HG02840 (cell line): ENCODE results near the gene ARMC3.
"Not testable (repeated sequence)": the region's sequence is repeated elsewhere in the genome, so short reads cannot be mapped to it uniquely, and the experiment has no call there.

Experiments used
- ATAC-seq: cut with Tn5 transposase; IDR thresholded peaks from one replicate; pipeline ENCODE4 v1.9.1; 2021; ENCODE audit warnings: mild to moderate bottlenecking, moderate library complexity, moderate number of reproducible peaks; ENCODE audit not compliant: unreplicated experiment, low FRiP score

The ARMC3 gene

GRCh38 chr10:23046027-23046426 is 118.2 kb downstream of the ARMC3 start:
- no peak for ATAC-seq

- no peak for ATAC-seq
Observed at GRCh38 chr10:23047201-23048050, 119.6 kb downstream of the ARMC3 start.

- no peak for ATAC-seq
Observed at GRCh38 chr10:23048191-23048590, 120.3 kb downstream of the ARMC3 start.

GRCh38 chr10:23051278-23051677 is 123.4 kb downstream of the ARMC3 start:
- no peak for ATAC-seq

- ATAC-seq, result no peak
Observed at GRCh38 chr10:23051855-23052331, 124.0 kb downstream of the ARMC3 start.

GRCh38 chr10:23053036-23053435 is 125.2 kb downstream of the ARMC3 start:
- ATAC-seq, result no peak

GRCh38 chr10:23055424-23056185 is 127.8 kb downstream of the ARMC3 start:
- ATAC-seq, result no peak

- no peak for ATAC-seq
Observed at GRCh38 chr10:23056186-23056579, 128.3 kb downstream of the ARMC3 start.

GRCh38 chr10:23058366-23058765 is 130.5 kb downstream of the ARMC3 start:
- no peak for ATAC-seq

GRCh38 chr10:23060918-23061317 is 133.1 kb downstream of the ARMC3 start:
- no peak for ATAC-seq

GRCh38 chr10:23063045-23063972 is 135.5 kb downstream of the ARMC3 start:
- ATAC-seq, result no peak

GRCh38 chr10:23063973-23064812 is 136.3 kb downstream of the ARMC3 start:
- ATAC-seq, result no peak

- not testable (repeated sequence) for ATAC-seq
Observed at GRCh38 chr10:23064813-23065114, 136.9 kb downstream of the ARMC3 start.

GRCh38 chr10:23065181-23065948 is 137.5 kb downstream of the ARMC3 start:
- no peak for ATAC-seq

- no peak for ATAC-seq
Observed at GRCh38 chr10:23067337-23067736, 139.5 kb downstream of the ARMC3 start.

- no peak for ATAC-seq
Observed at GRCh38 chr10:23067939-23068775, 140.3 kb downstream of the ARMC3 start.

GRCh38 chr10:23069019-23069815 is 141.4 kb downstream of the ARMC3 start:
- no peak for ATAC-seq
